HL-60 (cell line): Measurements from ENCODE around the gene AP3M1.

Experiments used
- DNase-seq, 2 experiments: peaks; one replicate each; pipeline ENCODE4 v3.0.0-alpha.2; 2010 to 2020; ENCODE audit warnings: low read depth in 1 of 2, low spot score in 1 of 2
- H3K27ac ChIP-seq: fragments of 250-450 bp; sonication (Bioruptor Pico); replicated peaks from 2 replicates; pipeline ENCODE4 v1.5.1; 2020; ENCODE audit warnings: mild to moderate bottlenecking, moderate library complexity
- H3K27me3 ChIP-seq: fragments of 250-450 bp; sonication (Bioruptor Pico); 2 replicates; pipeline ENCODE4 v1.5.1; 2021; ENCODE audit warnings: mild to moderate bottlenecking, moderate library complexity; ENCODE audit not compliant: insufficient read depth, poor library complexity, severe bottlenecking
- H3K4me3 ChIP-seq: replicated peaks from 2 replicates; pipeline ENCODE4 v1.5.1; 2011; ENCODE audit warnings: mild to moderate bottlenecking, control low read depth, low read length; ENCODE audit not compliant: insufficient read depth
- GABPA ChIP-seq: IDR thresholded peaks from 2 replicates; pipeline ENCODE4 v1.6.1; 2012; ENCODE audit warnings: low read depth
- POLR2AphosphoS5 ChIP-seq: IDR thresholded peaks from 2 replicates; pipeline ENCODE4 v1.6.1; 2012; ENCODE audit warnings: low read depth
- SPI1 ChIP-seq: IDR thresholded peaks from 2 replicates; pipeline ENCODE4 v1.6.1; 2012; ENCODE audit warnings: low read depth, mild to moderate bottlenecking, borderline replicate concordance
- TF ChIP-seq, protein P1 (sequence below): IDR thresholded peaks from 2 replicates; pipeline ENCODE4 v1.6.1; 2012; ENCODE audit warnings: low read depth; ENCODE audit not compliant: insufficient replicate concordance
- TF ChIP-seq, protein P2 (sequence below): IDR thresholded peaks from one replicate; pipeline ENCODE4 v1.5.1; 2011; ENCODE audit warnings: low read length, control low read depth, inconsistent platforms; ENCODE audit not compliant: insufficient read depth

The AP3M1 gene

DNA sequence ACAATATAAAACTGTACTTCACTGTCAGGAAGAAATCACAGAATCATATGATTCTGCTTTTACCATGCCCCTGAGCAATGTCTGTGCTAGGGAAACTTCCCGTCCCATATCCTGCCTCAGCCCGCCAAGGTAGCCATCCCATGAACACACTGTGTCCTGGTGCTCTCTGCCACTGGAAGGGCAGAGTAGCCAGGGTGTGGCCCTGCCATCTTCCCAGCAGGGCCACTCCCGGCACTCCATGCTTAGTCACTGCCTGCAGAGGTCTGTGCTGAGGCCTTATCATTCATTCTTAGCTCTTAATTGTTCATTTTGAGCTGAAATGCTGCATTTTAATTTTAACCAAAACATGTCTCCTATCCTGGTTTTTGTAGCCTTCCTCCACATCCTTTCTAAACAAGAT lies 31.8 kb downstream of the AP3M1 start:
- DNase-seq = no peak
- no peaks in the 10 kb centered on the region for H3K27me3 ChIP-seq
- TF ChIP-seq, protein P1, sequence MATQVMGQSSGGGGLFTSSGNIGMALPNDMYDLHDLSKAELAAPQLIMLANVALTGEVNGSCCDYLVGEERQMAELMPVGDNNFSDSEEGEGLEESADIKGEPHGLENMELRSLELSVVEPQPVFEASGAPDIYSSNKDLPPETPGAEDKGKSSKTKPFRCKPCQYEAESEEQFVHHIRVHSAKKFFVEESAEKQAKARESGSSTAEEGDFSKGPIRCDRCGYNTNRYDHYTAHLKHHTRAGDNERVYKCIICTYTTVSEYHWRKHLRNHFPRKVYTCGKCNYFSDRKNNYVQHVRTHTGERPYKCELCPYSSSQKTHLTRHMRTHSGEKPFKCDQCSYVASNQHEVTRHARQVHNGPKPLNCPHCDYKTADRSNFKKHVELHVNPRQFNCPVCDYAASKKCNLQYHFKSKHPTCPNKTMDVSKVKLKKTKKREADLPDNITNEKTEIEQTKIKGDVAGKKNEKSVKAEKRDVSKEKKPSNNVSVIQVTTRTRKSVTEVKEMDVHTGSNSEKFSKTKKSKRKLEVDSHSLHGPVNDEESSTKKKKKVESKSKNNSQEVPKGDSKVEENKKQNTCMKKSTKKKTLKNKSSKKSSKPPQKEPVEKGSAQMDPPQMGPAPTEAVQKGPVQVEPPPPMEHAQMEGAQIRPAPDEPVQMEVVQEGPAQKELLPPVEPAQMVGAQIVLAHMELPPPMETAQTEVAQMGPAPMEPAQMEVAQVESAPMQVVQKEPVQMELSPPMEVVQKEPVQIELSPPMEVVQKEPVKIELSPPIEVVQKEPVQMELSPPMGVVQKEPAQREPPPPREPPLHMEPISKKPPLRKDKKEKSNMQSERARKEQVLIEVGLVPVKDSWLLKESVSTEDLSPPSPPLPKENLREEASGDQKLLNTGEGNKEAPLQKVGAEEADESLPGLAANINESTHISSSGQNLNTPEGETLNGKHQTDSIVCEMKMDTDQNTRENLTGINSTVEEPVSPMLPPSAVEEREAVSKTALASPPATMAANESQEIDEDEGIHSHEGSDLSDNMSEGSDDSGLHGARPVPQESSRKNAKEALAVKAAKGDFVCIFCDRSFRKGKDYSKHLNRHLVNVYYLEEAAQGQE = no peak
- no peak for TF ChIP-seq GABPA
- TF ChIP-seq, protein P2, sequence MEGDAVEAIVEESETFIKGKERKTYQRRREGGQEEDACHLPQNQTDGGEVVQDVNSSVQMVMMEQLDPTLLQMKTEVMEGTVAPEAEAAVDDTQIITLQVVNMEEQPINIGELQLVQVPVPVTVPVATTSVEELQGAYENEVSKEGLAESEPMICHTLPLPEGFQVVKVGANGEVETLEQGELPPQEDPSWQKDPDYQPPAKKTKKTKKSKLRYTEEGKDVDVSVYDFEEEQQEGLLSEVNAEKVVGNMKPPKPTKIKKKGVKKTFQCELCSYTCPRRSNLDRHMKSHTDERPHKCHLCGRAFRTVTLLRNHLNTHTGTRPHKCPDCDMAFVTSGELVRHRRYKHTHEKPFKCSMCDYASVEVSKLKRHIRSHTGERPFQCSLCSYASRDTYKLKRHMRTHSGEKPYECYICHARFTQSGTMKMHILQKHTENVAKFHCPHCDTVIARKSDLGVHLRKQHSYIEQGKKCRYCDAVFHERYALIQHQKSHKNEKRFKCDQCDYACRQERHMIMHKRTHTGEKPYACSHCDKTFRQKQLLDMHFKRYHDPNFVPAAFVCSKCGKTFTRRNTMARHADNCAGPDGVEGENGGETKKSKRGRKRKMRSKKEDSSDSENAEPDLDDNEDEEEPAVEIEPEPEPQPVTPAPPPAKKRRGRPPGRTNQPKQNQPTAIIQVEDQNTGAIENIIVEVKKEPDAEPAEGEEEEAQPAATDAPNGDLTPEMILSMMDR = no peak
- TF ChIP-seq POLR2AphosphoS5 = no peak
- no peak for TF ChIP-seq SPI1
- no peak overlapping the region for H3K4me3 ChIP-seq
- no peak overlapping the region for H3K27ac ChIP-seq

DNA sequence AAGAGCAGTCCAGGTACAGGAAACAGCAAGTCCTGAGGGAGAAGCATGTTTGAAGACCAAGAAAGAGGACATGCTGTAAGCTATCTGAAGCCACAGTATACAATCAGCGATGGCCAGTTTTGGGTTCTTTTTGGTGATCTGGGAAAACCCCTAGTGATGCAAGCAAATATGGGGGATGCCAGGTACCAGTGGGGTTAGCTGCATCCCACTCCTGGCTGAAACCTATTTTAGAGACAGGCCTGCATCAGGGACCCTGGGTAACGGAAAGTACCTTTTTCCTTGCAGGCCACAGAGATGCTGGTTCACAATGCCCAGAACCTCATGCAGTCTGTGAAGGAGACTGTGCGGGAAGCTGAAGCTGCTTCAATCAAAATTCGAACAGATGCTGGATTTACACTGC lies 32.9 kb downstream of the AP3M1 start:
- no peak overlapping the region for H3K27ac ChIP-seq
- no peak for DNase-seq
- no peak for TF ChIP-seq SPI1
- TF ChIP-seq, protein P1 = no peak
- TF ChIP-seq, protein P2 = no peak
- TF ChIP-seq GABPA = no peak
- TF ChIP-seq POLR2AphosphoS5 = no peak
- H3K4me3 ChIP-seq = no peak overlapping the region
- H3K27me3 ChIP-seq = no peaks in the 10 kb centered on the region

DNA sequence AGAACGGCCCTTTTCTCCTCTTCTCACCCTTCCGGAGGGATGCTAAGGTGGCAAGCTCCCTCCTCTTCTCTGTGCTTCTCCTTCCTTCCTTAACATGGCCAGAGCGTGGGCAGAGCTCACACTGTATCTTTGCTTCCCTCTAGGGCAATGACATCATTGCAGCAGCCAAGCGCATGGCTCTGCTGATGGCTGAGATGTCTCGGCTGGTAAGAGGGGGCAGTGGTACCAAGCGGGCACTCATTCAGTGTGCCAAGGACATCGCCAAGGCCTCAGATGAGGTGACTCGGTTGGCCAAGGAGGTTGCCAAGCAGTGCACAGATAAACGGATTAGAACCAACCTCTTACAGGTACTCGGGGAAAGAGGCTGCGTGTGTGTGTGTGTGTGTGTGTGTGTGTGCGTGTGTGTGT lies 36.6 kb downstream of the AP3M1 start:
- no peak for TF ChIP-seq POLR2AphosphoS5
- TF ChIP-seq GABPA = no peak
- TF ChIP-seq, protein P1 = no peak
- TF ChIP-seq SPI1 = no peak
- TF ChIP-seq, protein P2 = no peak
- DNase-seq = no peak
- Histone ChIP-seq H3K27me3 (no peaks in the 10 kb centered on the region), H3K4me3 (no peak overlapping the region), H3K27ac (no peak overlapping the region)
